Ishikawa (cell line): ENCODE results near the gene CSKMT.

ENCODE experiments used
- CEBPB ChIP-seq: IDR thresholded peaks from 2 replicates; pipeline ENCODE4 v1.6.1; 2012
- EP300 ChIP-seq: IDR thresholded peaks from 2 replicates; pipeline ENCODE4 v1.6.1; 2012; ENCODE audit warnings: borderline replicate concordance
- MAX ChIP-seq: IDR thresholded peaks from 2 replicates; pipeline ENCODE4 v1.6.1; 2012
- RAD21 ChIP-seq: IDR thresholded peaks from 2 replicates; pipeline ENCODE4 v1.6.1; 2012; ENCODE audit warnings: low read depth
- TAF1 ChIP-seq: IDR thresholded peaks from 2 replicates; pipeline ENCODE4 v1.6.1; 2012; ENCODE audit warnings: low read depth, mild to moderate bottlenecking
- TCF12 ChIP-seq: IDR thresholded peaks from 2 replicates; pipeline ENCODE4 v1.6.1; 2012; ENCODE audit warnings: low read depth
- YY1 ChIP-seq: IDR thresholded peaks from 2 replicates; pipeline ENCODE4 v1.6.1; 2012; ENCODE audit warnings: low read depth
- ZBTB7A ChIP-seq: IDR thresholded peaks from 2 replicates; pipeline ENCODE4 v1.6.1; 2012; ENCODE audit warnings: low read depth
- TF ChIP-seq, protein P1 (sequence below): IDR thresholded peaks from 2 replicates; pipeline ENCODE4 v1.6.1; 2012; ENCODE audit warnings: low read depth, mild to moderate bottlenecking

GRCh38 chr11:62666259-62666926, 1.3 kb downstream of the CSKMT start:
- TF ChIP-seq, protein P1, sequence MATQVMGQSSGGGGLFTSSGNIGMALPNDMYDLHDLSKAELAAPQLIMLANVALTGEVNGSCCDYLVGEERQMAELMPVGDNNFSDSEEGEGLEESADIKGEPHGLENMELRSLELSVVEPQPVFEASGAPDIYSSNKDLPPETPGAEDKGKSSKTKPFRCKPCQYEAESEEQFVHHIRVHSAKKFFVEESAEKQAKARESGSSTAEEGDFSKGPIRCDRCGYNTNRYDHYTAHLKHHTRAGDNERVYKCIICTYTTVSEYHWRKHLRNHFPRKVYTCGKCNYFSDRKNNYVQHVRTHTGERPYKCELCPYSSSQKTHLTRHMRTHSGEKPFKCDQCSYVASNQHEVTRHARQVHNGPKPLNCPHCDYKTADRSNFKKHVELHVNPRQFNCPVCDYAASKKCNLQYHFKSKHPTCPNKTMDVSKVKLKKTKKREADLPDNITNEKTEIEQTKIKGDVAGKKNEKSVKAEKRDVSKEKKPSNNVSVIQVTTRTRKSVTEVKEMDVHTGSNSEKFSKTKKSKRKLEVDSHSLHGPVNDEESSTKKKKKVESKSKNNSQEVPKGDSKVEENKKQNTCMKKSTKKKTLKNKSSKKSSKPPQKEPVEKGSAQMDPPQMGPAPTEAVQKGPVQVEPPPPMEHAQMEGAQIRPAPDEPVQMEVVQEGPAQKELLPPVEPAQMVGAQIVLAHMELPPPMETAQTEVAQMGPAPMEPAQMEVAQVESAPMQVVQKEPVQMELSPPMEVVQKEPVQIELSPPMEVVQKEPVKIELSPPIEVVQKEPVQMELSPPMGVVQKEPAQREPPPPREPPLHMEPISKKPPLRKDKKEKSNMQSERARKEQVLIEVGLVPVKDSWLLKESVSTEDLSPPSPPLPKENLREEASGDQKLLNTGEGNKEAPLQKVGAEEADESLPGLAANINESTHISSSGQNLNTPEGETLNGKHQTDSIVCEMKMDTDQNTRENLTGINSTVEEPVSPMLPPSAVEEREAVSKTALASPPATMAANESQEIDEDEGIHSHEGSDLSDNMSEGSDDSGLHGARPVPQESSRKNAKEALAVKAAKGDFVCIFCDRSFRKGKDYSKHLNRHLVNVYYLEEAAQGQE, result no peak
- TF ChIP-seq TCF12 (no peak), YY1 (no peak), ZBTB7A (no peak), TAF1 (no peak), MAX (no peak), CEBPB (no peak), EP300 (no peak), RAD21 (no peak)
